ENCODE data around the gene NR5A1.

Gene NR5A1

DNA sequence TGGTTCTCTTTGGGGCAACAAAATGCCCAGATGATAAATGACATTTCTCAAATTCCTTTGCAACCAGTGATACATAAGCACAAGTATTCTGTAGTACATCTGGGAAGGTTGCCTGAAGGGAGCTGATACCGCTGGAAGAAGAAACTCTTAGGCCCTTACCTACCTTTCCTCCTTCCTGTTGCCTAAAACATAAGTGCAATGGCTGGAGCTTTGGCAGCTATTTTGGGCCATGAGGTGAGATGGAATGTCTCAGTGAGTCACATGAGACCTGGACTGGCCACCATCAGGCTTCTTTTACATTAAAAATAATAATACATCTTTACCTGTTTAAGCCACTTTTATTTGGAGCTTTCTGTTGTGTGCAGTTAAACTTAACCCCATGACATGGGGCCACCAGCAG, 68.1 kb downstream of the NR5A1 start:
- H3K9ac ChIP-seq (ENCODE audit: insufficient read length): no peak overlapping the region
- no peak for DNase-seq (ENCODE audit: low read depth, low spot score)
- H3K4me3 ChIP-seq: no peak overlapping the region
- H3K36me3 ChIP-seq (ENCODE audit: insufficient read depth, low read length): no peaks in the 10 kb centered on the region
- H3K27ac ChIP-seq: no peak overlapping the region
- no peak for TF ChIP-seq FOXP2 (optimal IDR thresholded peaks at IDR 0.05; ENCODE audit: control extremely low read depth, extremely low read length, insufficient read depth)
- TF ChIP-seq EZH2 (IDR thresholded peaks at IDR 0.05): no peak
- no peak for TF ChIP-seq POLR2AphosphoS5 (IDR thresholded peaks at IDR 0.05; ENCODE audit: borderline replicate concordance, low read depth, low read length)
- no peaks in the 10 kb centered on the region for H3K9me3 ChIP-seq (ENCODE audit: low read depth, low read length)

DNA sequence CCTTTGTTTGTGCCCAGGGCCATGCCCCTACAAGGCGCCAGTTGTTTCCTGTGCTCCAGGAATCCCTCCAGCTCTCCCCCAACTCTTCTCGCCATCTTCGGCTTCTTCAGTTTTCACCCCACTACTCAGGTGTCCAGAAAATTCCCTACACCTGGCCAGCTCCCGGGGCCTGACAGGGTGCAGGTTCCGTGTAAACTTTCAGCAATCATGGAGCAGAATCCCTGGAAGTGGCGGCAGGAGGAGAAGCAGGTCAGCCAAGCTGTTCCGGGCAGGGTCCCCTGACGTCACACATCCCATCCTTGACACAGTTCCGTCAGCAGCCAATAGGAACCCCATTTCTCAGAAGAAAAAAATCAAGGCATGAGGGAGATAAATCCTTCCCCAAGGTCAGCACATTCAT, 69.1 kb downstream of the NR5A1 start:
- no peak overlapping the region for H3K27ac ChIP-seq
- no peak overlapping the region for H3K9ac ChIP-seq (ENCODE audit: insufficient read length)
- H3K36me3 ChIP-seq (ENCODE audit: insufficient read depth, low read length): no peaks in the 10 kb centered on the region
- TF ChIP-seq FOXP2 (optimal IDR thresholded peaks at IDR 0.05; ENCODE audit: control extremely low read depth, extremely low read length, insufficient read depth) (no peak), POLR2AphosphoS5 (IDR thresholded peaks at IDR 0.05; ENCODE audit: borderline replicate concordance, low read depth, low read length) (no peak), EZH2 (IDR thresholded peaks at IDR 0.05) (no peak)
- no peak for DNase-seq (ENCODE audit: low read depth, low spot score)
- no peaks in the 10 kb centered on the region for H3K9me3 ChIP-seq (ENCODE audit: low read depth, low read length)
- no peak overlapping the region for H3K4me3 ChIP-seq

DNA sequence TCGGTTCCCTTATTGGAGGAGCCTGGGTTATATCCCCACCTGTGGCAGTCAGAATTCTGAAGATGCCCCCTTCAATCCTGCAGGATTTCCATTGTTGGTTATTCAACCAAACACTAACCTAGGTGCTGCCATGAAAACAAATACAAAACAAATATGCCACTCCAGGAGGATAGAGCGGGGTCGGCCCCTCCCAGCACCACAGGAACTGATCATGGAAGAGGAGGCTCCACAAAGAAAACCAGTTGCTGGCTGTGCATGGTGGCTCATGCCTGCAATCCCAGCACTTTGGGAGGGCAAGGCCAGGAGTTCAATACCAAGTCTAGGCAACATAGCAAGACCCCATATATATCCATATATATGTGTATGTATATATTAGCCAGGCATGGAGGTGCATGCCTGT, 70.1 kb downstream of the NR5A1 start:
- Histone ChIP-seq H3K27ac (no peak overlapping the region), H3K36me3 (ENCODE audit: insufficient read depth, low read length) (no peaks in the 10 kb centered on the region)

DNA sequence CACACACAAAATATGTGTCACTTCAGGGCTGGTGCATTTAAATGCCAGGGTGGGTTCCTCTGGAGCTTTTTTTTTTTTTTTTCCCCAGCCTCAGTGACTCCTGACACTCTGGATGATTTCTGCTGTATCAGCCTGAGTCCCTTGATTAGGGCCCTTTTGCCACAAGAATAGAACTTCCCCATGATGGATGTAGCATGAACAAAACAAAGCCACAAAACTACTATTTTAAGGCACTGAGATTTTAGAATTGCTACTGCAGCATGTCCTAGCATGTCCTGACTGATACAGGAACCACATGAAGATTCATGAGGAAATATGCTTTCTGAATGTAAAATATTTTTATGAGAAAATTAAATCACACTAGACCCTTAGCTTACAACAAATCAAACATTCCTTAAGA, 70.9 kb downstream of the NR5A1 start:
- Histone ChIP-seq H3K4me3 (no peak overlapping the region), H3K27ac (no peak overlapping the region), H3K9me3 (ENCODE audit: low read depth, low read length) (no peaks in the 10 kb centered on the region), H3K36me3 (ENCODE audit: insufficient read depth, low read length) (no peaks in the 10 kb centered on the region), H3K9ac (ENCODE audit: insufficient read length) (no peak overlapping the region)
- no peak for DNase-seq (ENCODE audit: low read depth, low spot score)
- no peak for TF ChIP-seq FOXP2 (optimal IDR thresholded peaks at IDR 0.05; ENCODE audit: control extremely low read depth, extremely low read length, insufficient read depth)

More for the DNA sequence above, 70.1 kb downstream of the NR5A1 start:
- Histone ChIP-seq H3K9me3 (ENCODE audit: low read depth, low read length) (no peaks in the 10 kb centered on the region), H3K4me3 (no peak overlapping the region), H3K9ac (ENCODE audit: insufficient read length) (no peak overlapping the region)
- no peak for DNase-seq (ENCODE audit: low read depth, low spot score)
- no peak for TF ChIP-seq EZH2 (IDR thresholded peaks at IDR 0.05)
- TF ChIP-seq FOXP2 (optimal IDR thresholded peaks at IDR 0.05; ENCODE audit: control extremely low read depth, extremely low read length, insufficient read depth): no peak
- no peak for TF ChIP-seq POLR2AphosphoS5 (IDR thresholded peaks at IDR 0.05; ENCODE audit: borderline replicate concordance, low read depth, low read length)

All from SK-N-MC (cell line).